ENCODE results near the gene PTEN.

DNA sequence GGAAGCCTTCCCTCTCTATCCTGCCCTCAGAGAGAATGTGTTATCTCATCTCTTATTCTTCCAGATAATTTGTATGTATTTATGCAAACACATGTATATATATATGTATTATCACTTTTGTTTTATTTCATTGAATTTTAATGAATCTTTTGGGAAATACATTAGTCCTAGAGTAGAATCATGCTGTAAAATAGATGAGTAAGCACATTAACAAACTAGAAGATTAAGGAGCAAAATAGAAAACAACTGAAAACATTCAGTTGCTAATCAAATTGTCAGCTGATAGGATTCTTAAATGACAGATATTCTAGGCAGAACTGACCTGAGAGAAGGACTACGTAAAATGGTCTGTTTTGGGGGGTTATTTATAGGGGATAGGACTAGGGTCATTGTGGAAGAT, 11.3 kb upstream of the PTEN start:
- TF ChIP-seq EZH2 (IDR thresholded peaks at IDR 0.05; ENCODE audit: low read depth, unreplicated experiment) (no peak), POLR2AphosphoS5 (IDR thresholded peaks at IDR 0.05; ENCODE audit: low read depth) (no peak), EZH2phosphoT487 (IDR thresholded peaks at IDR 0.05; ENCODE audit: unreplicated experiment) (no peak), ZNF331 (CRISPR knock-in tag; IDR thresholded peaks at IDR 0.05; ENCODE audit: low read depth) (no peak), ETS1 (IDR thresholded peaks at IDR 0.05) (no peak)
- TF ChIP-seq, protein P1, sequence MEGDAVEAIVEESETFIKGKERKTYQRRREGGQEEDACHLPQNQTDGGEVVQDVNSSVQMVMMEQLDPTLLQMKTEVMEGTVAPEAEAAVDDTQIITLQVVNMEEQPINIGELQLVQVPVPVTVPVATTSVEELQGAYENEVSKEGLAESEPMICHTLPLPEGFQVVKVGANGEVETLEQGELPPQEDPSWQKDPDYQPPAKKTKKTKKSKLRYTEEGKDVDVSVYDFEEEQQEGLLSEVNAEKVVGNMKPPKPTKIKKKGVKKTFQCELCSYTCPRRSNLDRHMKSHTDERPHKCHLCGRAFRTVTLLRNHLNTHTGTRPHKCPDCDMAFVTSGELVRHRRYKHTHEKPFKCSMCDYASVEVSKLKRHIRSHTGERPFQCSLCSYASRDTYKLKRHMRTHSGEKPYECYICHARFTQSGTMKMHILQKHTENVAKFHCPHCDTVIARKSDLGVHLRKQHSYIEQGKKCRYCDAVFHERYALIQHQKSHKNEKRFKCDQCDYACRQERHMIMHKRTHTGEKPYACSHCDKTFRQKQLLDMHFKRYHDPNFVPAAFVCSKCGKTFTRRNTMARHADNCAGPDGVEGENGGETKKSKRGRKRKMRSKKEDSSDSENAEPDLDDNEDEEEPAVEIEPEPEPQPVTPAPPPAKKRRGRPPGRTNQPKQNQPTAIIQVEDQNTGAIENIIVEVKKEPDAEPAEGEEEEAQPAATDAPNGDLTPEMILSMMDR (conservative IDR thresholded peaks at IDR 0.05; ENCODE audit: low read depth in 2 of 2): no peak
- TF ChIP-seq, protein P2, sequence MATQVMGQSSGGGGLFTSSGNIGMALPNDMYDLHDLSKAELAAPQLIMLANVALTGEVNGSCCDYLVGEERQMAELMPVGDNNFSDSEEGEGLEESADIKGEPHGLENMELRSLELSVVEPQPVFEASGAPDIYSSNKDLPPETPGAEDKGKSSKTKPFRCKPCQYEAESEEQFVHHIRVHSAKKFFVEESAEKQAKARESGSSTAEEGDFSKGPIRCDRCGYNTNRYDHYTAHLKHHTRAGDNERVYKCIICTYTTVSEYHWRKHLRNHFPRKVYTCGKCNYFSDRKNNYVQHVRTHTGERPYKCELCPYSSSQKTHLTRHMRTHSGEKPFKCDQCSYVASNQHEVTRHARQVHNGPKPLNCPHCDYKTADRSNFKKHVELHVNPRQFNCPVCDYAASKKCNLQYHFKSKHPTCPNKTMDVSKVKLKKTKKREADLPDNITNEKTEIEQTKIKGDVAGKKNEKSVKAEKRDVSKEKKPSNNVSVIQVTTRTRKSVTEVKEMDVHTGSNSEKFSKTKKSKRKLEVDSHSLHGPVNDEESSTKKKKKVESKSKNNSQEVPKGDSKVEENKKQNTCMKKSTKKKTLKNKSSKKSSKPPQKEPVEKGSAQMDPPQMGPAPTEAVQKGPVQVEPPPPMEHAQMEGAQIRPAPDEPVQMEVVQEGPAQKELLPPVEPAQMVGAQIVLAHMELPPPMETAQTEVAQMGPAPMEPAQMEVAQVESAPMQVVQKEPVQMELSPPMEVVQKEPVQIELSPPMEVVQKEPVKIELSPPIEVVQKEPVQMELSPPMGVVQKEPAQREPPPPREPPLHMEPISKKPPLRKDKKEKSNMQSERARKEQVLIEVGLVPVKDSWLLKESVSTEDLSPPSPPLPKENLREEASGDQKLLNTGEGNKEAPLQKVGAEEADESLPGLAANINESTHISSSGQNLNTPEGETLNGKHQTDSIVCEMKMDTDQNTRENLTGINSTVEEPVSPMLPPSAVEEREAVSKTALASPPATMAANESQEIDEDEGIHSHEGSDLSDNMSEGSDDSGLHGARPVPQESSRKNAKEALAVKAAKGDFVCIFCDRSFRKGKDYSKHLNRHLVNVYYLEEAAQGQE (IDR thresholded peaks at IDR 0.05; ENCODE audit: unreplicated experiment): no peak

All from GM23338 (cell line).